ENCODE data around the gene STRN4. TPM values are rescaled to one million over a fixed set of nuclear protein-coding genes. Genes with fewer than 3 reads are reported as not detected.
A peak's percentile ranks its signal among the peaks of the same experiment; 100 is the strongest.

STRN4 gene
- total and polyA plus RNA-seq, 9 of the 15 experiments (the other 6 are each of a cell fraction or from before 2014, with no cell fraction given) = 0.62 to 83.7 (median 36.9) TPM

- TF ChIP-seq ZNF280A (IDR thresholded peaks at IDR 0.05; ENCODE audit: low read depth, partially characterized antibody) = no peak
- no peak for TF ChIP-seq ZNF77 (CRISPR knock-in tag; IDR thresholded peaks at IDR 0.05)
- peak; percentile 92 for TF ChIP-seq E2F3 (CRISPR knock-in tag; IDR thresholded peaks at IDR 0.05)
- no peak; the same call in 1 of the 2 replicates for TF ChIP-seq RAD51 (IDR thresholded peaks at IDR 0.05; ENCODE audit: borderline replicate concordance, low read depth)
- TF ChIP-seq MEF2A (IDR thresholded peaks at IDR 0.05; ENCODE audit: control insufficient read depth, low read depth, low read length) = no peak
- TF ChIP-seq ZNF165 (CRISPR knock-in tag; IDR thresholded peaks at IDR 0.05; ENCODE audit: borderline replicate concordance) = no peak
- TF ChIP-seq ARID4B (CRISPR knock-in tag; IDR thresholded peaks at IDR 0.05) = peak; percentile 98
- TF ChIP-seq PCBP2 (IDR thresholded peaks at IDR 0.05; ENCODE audit: low read depth, low read length, poor library complexity, severe bottlenecking) = no peak
- no peak for TF ChIP-seq PTBP1 (IDR thresholded peaks at IDR 0.05; ENCODE audit: low read depth, low read length)
- peak in 1 of 2 experiments; percentile 92; a peak in 2 of 4 replicates for TF ChIP-seq UBTF (IDR thresholded peaks at IDR 0.05; ENCODE audit: borderline replicate concordance in 1 of 2, low read depth in 2 of 2, low read length in 2 of 2)
- no peak for TF ChIP-seq ZC3H8 (IDR thresholded peaks at IDR 0.05)
- TF ChIP-seq ZNF134 (CRISPR knock-in tag; conservative IDR thresholded peaks at IDR 0.05) = 0 out of 2 replicates have a peak, but pooled peaks have one; percentile 28
- peak; percentile 37; the same call in 1 of the 2 replicates for TF ChIP-seq PHF8 (IDR thresholded peaks at IDR 0.05; ENCODE audit: borderline replicate concordance, low read length)
- no peak for TF ChIP-seq AFF4 (CRISPR knock-in tag; IDR thresholded peaks at IDR 0.05)
Measured at GRCh38 chr19:46786236-46787039, 40.2 kb upstream of the STRN4 start (continued).
